Activated T-helper 1 cell treated with Interleukin-2 at 50 U/mL for 16 hours (primary cell): ENCODE data around the gene ATP4B.

Experiments used
- DNase-seq: peaks from one replicate; pipeline ENCODE4 v3.0.0-alpha.2; 2020; ENCODE audit warnings: low read depth

Gene ATP4B

GRCh38 chr13:113607056-113607888 is 50.7 kb downstream of the ATP4B start:
- no peak for DNase-seq

- no peak for DNase-seq
These were observed 52.0 kb downstream of the ATP4B start for GRCh38 chr13:113605866-113606438.

GRCh38 chr13:113605461-113605860 is 52.5 kb downstream of the ATP4B start:
- DNase-seq, result no peak

- DNase-seq, result no peak
These were observed 53.8 kb downstream of the ATP4B start for GRCh38 chr13:113604186-113604585.

GRCh38 chr13:113603116-113603710 is 54.8 kb downstream of the ATP4B start:
- no peak for DNase-seq

- DNase-seq, result no peak
These were observed 55.6 kb downstream of the ATP4B start for GRCh38 chr13:113602291-113602988.

GRCh38 chr13:113601166-113602070 is 56.6 kb downstream of the ATP4B start:
- DNase-seq, result no peak

- DNase-seq, result no peak
These were observed 58.6 kb downstream of the ATP4B start for GRCh38 chr13:113599391-113599790.
